Measurements from ENCODE around the gene PNLIP.

Gene PNLIP

GRCh38 chr10:116545756-116546155, at the start of gene PNLIP:
Gene PNLIP, plus strand, starts transcription at chr10:116545931. Its CDS starts 162 bp downstream, at chr10:116546093.
- DNase-seq = no peak

GRCh38 chr10:116504786-116505185, 40.9 kb upstream of the PNLIP start:
- no peak for DNase-seq

DNA sequence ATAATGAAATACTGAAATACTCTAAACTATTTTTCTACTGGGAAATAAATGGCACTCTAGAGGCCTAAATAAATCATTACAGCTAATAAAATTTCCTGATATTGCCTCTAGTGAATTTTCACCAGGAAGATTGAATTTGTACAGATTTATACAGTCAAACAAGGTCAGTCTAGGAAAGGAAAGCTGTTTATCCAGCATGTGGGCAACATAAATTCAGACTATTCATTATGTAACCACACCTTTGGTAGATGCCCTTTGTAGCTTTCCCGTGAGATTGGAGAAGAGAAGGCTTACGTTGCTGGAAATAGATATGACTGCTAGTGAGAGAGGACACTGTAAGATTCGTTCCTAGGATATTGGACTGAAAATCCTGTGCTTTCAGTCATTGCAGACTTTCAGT, 35.2 kb upstream of the PNLIP start:
- DNase-seq = no peak

DNA sequence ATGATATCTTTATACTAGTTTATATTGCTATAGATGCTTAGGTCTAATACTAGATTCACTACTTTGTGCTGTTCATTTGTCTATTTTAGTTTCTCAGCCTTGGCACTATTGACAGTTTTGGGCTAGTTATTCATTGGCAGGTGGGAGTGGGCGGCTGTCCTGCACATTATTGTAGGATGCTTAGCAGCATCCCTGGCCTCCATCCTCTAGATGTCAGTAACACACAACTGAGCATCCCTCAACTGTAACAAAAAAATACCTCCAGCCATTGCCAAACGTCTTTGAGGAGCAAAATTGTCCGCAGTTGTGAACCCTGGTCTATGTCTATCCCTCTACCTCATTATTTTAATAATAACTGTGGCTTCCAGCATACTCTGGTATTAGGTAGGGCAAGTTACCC, 34.4 kb upstream of the PNLIP start:
- DNase-seq = no peak

- DNase-seq = peak; percentile 36
Measured at GRCh38 chr10:116521424-116522290, 24.1 kb upstream of the PNLIP start.

DNA sequence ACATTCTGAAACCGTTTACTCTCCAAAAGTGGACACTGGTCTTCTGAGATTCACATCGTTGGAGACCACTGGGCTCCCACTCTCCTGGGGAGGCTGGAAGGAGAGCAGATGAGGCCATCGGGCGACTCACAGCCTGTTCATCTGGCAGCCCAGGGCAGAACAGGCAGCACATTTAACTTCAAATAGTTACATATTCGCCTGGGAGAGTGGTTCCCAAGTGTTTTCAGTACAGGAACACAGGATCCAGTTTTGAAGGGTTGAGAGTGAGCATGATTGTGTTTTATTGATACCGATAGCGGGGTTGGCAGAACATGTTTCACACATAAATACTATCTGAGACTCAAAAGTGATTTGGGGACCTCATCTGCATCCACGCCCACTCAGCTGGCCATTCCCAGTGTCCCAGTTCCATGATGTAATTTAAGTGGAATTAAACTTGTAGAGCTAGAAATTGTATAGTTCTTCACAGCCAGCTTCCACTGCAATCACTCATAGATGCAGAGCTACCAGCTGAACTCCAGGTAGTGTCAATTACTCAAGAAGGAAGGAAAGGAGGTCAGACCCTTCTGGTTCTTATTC, 22.8 kb upstream of the PNLIP start:
- no peak for DNase-seq

GRCh38 chr10:116524736-116525135, 21.0 kb upstream of the PNLIP start:
- no peak for DNase-seq

GRCh38 chr10:116526219-116526618, 19.5 kb upstream of the PNLIP start:
- no peak for DNase-seq

GRCh38 chr10:116536810-116537209, 8.9 kb upstream of the PNLIP start:
- no peak for DNase-seq

GRCh38 chr10:116538456-116538855, 7.3 kb upstream of the PNLIP start:
- DNase-seq = peak; percentile 4

- DNase-seq = no peak
Measured at GRCh38 chr10:116538992-116539391, 6.7 kb upstream of the PNLIP start.

DNA sequence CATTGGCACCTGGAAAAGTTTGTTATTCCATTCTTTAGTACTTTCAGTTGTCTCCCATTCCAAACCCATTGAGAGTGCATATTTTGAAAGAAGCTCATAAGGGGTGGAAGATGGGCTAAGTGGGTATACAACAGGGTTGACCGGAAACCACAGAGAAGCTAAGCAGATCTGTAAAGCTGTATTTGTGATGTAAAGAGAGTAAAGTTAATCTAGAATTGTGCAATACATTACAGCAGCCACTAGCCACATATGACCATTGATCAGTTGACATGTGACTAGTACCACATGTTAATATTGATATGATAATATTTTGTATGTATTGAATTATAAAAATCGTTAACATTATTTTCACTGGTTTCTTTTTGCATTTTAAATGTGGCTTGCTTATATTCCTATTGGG, 4.9 kb upstream of the PNLIP start:
- no peak for DNase-seq

- no peak for DNase-seq
Measured at GRCh38 chr10:116542007-116542677, 3.6 kb upstream of the PNLIP start.

GRCh38 chr10:116545122-116545521, 609 bp upstream of the PNLIP start:
- DNase-seq = no peak

DNA sequence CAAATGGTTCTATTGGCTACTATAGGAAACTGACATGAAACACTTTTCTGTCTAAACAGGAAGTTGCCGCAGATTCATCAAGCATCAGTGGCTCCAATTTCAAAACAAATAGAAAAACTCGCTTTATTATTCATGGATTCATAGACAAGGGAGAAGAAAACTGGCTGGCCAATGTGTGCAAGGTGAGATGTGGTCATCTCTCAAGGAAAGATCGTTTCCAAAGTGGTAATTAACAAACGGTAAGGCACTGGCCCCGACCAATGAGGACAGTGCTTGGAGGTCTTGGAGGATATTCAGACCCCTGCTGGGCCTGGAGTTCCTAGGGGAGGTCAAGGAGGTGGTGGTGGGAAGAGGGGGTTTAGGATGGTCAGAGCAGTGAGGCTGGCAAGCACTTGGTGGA, 2.6 kb downstream of the PNLIP start:
- no peak for DNase-seq

- DNase-seq = no peak
Measured at GRCh38 chr10:116553378-116553980, 7.7 kb downstream of the PNLIP start.

DNA sequence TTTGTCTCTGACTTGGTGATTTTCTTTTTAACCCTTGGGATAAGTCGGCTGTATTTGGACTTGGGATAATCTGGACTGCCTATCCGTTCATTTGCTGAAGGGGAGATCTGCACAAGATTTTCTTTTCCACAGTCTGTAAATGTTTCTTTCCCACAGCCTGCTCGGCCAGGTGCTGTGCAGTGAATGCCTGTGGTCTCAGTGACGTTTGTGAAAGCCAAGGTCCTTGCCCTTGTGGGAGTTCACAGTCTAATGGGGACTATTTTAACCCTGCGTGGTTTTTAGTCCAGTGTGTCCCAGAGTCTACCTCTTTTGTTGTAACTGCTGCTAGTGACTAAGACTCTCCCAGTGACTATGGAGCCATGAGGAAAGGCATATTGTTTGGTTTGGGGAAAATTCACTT, 8.9 kb downstream of the PNLIP start:
- DNase-seq = no peak

DNA sequence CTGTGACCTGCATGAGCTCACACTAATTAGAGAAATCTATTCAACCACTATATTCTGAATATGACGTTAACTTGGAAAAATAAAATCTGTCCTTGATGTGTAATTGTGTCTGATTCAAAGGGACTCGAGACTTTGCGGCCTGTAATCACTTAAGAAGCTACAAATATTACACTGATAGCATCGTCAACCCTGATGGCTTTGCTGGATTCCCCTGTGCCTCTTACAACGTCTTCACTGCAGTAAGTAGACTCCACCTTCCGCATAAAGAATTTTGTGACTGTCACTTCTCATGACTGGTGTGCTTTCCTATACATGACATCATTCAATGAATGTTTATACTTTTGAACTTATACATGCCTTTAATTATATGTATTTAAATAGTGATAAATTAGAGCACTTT, 10.1 kb downstream of the PNLIP start:
- no peak for DNase-seq

GRCh38 chr10:116557305-116557880, 11.7 kb downstream of the PNLIP start:
- no peak for DNase-seq

GRCh38 chr10:116565534-116565933, 19.8 kb downstream of the PNLIP start:
- DNase-seq = no peak

- no peak for DNase-seq
Measured at GRCh38 chr10:116566932-116567331, 21.2 kb downstream of the PNLIP start.

GRCh38 chr10:116567335-116567734, 21.6 kb downstream of the PNLIP start:
- DNase-seq = no peak

DNA sequence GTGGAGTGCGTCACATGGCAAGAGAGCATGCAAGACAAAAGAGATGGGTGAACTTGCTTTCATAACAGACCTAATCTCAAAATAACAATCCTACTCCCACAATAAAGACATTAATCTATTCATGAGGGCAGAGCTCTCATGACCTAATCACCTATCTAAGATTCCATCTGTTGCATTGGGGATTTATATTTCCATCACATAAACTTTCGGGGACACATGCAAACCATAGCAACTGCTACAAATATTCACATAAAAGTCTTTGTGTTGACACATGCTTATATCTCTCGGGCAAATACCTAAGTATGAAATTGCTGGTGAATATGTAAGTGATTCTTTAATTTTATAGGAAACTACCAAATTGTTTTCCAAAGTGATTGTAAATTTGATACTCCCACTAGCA, 29.1 kb downstream of the PNLIP start:
- no peak for DNase-seq
